Medulla oblongata (tissue), 1 donor: ENCODE measurements around the gene INPP5E.
"Not testable (repeated sequence)": the region's sequence is repeated elsewhere in the genome, so short reads cannot be mapped to it uniquely, and the experiment has no call there.

Experiments
- DNase-seq: peaks from one replicate; pipeline ENCODE4 v3.0.0-alpha.2; 2015; ENCODE audit errors: extremely low spot score

Gene INPP5E

DNA sequence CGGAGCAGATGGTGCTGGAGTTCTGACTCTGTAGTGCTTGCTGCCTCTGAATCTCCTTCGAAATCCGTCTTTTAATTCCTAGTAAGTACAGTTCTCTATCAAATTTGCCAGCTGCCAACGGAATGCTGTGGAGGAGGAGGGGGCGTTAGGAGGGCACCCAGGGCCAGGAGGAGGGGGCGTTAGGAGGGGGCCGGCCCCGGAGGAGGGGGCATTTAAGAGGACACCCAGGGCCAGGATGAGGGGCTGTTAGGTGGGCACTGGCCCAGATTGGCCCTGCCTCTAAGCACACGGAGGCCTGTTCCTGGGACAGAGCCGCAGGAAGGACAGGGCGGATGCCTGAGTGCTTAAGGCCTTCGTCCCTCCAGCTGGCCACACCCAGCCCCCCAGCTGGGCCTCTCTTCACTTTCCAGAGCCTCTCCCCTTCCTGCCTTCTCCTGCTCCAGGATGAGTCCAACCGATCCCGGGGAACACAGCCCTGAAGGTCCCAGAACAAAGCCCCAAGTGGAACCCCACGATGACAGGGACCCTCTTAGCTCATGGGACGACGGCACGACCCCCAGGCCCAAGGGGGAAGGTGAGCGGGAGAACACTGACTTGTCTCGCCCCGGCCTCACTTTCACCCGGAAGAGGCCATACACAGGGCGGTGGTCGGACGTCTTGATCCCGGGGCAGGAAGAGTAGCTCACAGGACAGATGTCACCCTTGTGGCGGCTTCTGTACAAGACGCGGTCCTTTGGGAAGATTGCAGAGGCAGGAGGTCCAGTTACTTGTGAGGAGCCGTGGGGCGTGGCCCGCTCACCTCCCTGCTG, 9.8 kb downstream of the INPP5E start:
- DNase-seq = no peak

DNA sequence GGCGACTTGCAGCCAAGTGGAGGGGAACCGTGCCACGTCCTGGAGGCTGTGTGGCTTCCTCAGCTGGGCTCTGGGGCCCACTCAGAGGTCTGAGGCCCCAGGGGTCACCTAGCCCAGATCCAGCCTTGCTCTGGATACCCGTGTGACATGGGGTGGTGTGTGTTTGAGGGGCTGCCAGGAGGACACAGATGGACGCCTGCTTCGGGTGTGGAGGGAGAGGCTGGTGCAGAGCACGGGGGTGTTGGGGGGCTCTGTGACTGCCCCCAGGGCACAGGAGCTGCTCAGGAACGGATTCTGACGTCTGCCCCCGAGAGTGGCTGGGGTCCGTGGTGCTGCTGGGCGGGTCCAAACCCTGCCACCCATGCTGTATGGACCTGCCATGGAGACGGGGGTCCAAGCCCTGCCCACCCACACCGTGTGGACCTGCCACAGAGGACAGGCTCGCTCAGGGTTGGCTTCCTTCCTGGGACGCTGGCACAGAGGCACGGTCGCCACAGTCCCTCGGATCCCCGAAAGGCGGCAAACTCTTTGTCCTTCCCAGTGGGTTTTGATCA, 10.5 kb downstream of the INPP5E start:
- no peak for DNase-seq

DNA sequence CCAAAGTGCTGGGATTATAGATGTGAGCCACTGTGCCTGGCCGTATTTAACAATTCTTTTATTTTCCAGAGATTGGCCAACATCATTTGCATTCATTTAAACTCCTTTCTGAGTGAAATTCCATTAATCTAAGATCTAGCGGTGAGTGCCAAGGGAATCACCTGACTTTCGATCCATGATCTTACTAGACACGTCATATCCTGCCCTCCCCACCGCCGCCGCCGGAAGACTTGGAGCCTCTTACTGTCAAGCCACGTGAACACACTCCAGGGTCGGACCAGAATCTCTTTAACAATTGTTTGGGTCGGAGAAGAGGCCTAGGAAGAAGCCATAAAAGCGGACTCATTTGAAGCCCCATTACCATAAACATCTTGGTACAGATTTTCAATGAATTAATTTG, 12.9 kb downstream of the INPP5E start:
- DNase-seq = no peak

DNA sequence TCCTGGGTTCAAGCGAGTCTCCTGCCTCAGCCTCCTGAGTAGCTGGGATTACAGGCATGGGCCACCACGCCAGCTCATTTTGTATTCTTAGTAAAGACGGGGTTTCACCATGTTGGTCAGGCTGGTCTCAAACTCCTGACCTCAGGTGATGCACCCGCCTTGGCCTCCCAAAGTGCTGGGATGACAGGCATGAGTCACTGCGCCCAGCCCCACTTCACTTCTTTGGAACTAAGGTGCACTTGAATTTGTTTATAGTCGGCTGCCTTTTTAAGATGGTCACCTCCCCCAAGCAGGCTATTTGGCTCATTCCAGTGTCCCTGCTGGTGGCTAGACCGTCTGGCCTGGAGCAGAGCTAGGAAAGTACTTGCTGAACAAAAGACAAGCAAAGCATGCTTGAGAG, 14.3 kb downstream of the INPP5E start:
- not testable (repeated sequence) for DNase-seq

- no peak for DNase-seq
These were observed 14.8 kb downstream of the INPP5E start for GRCh38 chr9:136424750-136425362.

DNA sequence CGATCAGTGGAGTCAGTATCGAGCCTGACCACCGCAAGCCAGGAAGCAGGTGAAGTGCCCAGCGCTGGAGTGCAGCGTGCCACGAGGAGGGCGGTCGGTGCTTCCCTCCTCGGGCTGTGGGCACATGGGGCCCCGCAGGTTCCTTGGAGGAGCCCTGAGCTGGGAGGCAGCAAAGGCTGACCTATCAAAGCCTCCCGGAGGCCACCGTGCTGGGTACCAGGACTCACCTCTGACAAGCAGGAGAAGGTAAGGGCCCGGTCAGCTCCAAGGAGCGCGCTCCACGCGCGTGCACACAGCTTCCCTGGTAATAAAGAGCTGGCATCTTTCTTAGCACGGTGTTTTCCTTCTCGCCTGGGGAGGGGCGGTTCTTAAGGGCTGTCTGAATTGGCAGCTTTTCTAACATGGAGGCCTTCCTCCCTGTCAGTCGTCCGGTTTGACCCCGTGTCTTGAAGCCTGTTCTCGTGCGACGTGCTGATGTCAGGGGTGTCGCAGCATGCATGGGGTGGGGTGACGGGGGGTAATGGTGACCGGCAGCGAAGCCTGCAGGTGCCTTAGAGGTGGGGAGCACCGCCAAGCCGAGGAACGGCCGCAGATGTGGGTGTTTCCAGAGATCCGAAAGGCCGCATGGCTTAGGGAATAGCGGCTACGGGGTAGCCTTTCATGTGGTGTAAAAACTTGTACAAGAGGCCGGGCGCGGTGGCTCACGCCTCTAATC, 16.1 kb downstream of the INPP5E start:
- no peak for DNase-seq

DNA sequence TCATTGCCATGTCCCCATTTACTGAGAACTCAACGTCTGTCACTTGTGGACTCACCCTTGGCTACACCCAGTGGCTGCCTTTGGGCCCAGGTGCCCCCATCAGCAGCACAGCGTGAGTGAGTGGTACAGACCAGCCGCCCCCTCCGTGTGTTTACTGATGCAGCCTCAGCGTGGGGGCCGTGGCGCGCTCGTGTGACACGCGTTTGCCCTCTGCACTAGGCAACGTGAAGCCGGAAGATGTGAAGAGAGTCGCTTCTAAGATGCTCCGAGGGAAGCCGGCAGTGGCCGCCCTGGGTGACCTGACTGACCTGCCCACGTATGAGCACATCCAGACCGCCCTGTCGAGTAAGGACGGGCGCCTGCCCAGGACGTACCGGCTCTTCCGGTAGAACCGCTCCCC, 16.8 kb downstream of the INPP5E start:
- DNase-seq = no peak

DNA sequence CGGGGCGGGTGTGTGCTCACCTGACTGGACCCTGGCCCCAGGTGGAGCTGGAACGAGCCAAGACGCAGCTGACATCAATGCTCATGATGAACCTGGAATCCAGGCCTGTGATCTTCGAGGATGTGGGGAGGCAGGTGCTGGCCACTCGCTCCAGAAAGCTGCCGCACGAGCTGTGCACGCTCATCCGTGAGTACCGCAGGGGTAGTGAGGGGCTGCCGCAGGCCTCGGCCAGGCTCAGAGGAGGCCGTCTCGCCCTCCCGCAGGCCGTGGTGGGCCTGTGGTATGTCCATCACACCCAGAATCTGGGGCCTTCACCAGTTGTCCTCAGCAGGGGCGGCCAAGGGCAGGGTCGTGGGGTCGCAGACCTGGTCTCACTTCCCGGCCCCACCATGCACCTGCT, 17.9 kb downstream of the INPP5E start:
- DNase-seq = no peak

DNA sequence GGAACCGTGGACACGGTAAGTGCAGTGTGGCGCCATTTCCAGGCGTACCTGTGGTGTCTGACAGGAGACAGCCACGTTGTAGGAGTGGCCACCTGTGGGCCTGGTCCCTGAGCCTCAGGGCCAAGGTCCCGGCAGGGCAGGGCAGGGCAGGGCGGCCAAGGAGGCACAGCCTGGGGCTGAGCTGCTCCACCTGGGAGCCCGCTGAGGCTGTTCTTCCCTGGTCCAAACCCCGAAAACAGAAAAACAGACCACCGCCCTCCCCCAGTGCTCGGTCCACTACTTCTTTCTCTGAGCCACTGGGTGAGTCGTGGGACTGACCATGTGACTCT, 20.6 kb downstream of the INPP5E start:
- DNase-seq = no peak

- no peak for DNase-seq
These were observed 21.2 kb downstream of the INPP5E start for GRCh38 chr9:136418182-136419091.

DNA sequence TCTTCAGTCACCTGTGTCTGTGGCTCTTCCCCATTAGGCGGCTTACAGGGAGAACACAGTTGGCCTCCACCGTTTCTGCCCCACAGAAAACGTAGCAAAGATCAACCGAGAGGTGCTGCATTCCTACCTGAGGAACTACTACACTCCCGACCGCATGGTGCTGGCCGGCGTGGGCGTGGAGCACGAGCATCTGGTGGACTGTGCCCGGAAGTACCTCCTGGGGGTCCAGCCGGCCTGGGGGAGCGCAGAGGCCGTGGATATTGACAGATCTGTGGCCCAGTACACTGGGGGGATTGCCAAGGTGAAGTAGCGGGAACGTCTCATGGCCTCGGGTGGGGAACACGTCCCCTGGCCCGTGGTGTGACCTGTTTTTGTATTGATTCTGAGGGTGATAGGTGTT, 22.7 kb downstream of the INPP5E start:
- no peak for DNase-seq

DNA sequence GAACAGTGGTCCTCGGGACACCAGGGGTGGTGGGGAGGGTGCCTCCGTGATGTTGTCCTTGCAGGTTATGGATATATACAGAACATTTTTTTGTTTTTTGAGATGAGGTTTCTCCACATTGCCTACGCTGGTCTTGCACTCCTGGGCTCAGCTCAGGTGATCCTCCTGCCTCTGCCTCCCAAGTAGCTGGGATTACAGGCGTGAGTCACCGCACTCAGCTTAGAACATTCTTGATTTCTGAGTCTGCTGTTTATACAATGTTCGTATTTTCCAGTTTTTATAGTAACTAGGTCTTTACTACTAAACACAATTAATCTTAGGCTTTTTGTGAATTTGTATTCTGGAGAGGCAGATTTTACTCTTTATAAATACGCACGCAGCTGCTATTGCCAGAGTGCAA, 23.2 kb downstream of the INPP5E start:
- DNase-seq = no peak

DNA sequence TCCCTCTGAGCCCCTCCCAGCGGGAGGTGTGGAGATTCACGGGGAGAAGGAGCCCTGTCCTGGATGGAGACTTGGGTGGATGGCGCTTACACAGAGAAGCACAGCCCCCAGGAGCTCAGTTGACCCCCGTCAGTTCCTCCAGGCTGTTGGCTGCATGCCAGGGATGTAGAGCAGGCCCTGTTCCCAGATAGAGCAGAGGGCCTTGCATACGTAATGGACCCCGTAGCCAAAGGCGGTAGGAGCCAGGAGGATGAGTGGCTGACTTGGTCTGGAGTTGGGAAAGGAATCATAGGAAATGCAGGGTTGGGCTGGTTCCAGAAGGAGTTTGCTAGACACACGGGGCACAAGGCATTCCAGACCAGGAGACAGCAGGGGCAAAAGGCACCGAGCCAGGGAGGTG, 26.7 kb downstream of the INPP5E start:
- peak; percentile 19 for DNase-seq

GRCh38 chr9:136411378-136411777, 28.3 kb downstream of the INPP5E start:
- no peak for DNase-seq

GRCh38 chr9:136410500-136411287, 29.0 kb downstream of the INPP5E start, which contains the start of the genes ENTR1 and PMPCA:
TSS of gene ENTR1 (minus strand) at chr9:136410614. CDS start at chr9:136410397, 217 bp downstream.
TSS of gene PMPCA (plus strand) at chr9:136410658. CDS start at chr9:136410669, 11 bp downstream.
- DNase-seq = peak; percentile 93

DNA sequence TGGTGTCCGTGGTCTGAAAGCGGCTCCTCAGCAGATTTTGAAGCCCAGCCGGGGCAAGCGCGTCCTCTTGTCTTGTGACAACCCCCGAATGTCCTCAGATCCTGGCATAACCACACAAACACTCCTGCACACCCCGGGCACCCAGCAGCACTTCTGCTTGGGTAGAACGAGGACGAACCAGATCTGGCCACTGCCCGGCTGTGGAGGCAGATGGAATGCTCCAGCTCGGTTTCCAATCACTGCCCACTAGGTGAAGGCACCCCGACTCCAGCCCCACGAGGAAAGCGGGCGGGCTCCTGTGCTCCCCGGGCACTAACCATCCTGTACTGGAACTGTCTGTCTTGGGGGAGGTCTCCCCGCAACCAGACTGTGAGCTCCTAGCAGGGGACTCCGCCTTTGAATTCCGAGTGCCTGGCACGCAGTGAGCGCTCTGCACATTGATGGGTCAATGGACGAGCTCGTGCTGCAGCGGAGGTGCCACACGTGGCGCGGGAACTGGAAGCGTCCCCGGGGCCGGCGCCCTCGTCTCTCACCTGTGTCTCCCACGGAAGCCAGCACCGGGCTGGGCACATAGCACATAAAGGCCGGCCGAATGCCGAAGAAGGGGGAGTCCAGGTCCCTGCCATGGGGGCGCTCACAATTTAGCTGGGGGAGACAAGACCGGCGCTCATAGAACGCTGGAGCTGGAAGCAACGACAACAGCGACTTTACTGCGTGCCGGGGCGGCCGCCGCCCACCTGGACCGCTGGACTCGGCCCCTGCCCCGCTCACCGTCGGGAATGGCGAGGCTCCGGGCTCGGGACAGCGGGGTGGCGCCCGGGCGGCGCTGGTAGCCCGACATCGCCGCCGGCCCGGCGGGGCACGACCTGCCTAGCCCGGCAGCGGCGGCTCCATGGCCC, 29.8 kb downstream of the INPP5E start:
- DNase-seq = peak; percentile 32

DNA sequence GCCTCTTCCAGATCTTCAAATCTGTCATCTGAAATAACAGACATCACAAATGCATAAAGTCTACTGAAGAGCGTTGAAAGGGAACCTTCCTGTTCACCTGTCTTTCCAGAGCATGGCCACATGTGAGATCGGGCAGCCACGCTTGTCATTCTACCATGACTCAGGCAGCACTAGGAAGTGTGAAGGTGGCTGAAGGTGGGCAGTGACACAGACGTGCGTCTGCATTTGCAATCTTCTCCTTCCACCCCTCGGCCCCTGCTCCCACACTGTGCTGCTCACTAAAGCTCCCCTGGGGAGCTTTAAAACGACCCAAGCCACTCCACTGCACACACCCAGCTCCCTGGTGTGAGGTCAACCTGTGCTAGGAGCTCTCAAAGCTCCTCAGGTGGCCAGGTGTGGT, 31.7 kb downstream of the INPP5E start:
- DNase-seq = no peak

GRCh38 chr9:136407061-136407460, 32.6 kb downstream of the INPP5E start:
- not testable (repeated sequence) for DNase-seq

DNA sequence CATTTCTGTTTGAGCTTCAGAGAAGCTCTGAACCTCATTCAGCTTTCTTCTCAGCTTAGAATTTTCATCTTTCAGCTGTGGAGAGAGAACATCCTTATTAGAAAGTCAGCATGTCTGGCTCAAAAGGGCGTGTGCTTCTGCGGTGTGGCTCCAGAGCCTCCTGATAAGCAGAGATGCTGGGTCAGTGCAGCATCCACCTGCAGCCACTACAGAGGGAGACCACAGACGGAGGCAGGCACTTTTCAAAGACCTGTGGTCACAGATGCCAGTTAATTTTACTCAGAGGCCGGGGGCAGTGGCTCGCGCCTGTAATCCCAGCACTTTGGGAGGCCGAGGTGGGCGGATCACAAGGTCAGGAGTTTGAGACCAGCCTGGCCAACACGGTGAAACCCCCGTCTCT, 33.7 kb downstream of the INPP5E start:
- DNase-seq = not testable (repeated sequence)

DNA sequence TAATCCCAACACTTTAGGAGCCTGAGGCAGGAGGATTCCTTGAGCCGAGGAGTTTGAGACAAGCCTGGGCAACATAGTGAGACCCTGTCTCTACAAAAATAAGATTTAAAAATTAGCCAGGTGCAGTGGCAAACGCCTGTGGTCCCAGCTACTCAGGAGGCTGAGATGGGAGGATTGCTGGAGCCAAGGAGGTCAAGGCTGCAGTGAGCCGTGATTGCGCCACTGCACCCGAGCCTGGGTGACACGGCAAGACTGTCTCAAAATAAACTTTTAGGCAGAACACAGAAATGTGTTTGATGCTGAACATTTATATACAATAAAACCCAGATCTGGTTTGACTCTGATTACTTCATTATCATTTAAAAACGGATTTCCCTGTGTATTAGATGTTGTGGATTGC, 34.2 kb downstream of the INPP5E start:
- DNase-seq = no peak
